Activated CD4-positive, alpha-beta T cell treated with anti-CD3 and anti-CD28 coated beads, Interleukin-10, Interleukin-2, amounts not matched to agents 100 ng/mL and 50 ng/mL, durations not matched to agents 16 hours and 8 hours (primary cell): ENCODE data around the gene NELFCD.
"Not testable (repeated sequence)": the region's sequence is repeated elsewhere in the genome, so short reads cannot be mapped to it uniquely, and the experiment has no call there.

Source experiments
- DNase-seq: peaks from one replicate; pipeline ENCODE4 v3.0.0-alpha.2; 2020

NELFCD gene

DNA sequence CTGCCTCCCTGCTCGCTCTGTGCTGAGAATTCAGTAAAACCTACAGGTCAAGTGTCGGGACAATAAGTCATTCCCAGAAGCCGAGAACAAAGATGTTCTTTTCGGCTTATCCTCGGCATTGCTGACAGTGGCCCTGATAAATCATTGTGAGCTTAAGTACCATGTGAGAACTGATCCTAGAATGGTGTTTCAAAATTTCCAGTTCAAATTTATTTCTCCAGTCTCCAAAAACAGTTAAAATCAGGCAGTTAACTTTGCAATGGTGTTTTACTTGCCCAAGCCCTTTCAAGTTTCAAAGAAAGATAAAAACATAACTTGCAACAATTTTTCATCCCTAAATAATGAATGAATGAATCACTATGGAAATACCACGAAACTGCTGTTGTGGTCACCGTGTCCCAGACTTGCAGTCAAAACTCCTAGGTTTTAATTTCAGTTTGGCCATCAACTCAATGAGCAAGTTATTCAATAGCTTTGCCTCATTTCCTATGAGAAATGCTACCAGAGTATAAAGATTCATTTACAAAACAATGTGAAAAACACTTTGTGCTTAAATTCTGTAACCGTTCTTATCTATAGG is 46.8 kb downstream of the NELFCD start:
- DNase-seq, result no peak

DNA sequence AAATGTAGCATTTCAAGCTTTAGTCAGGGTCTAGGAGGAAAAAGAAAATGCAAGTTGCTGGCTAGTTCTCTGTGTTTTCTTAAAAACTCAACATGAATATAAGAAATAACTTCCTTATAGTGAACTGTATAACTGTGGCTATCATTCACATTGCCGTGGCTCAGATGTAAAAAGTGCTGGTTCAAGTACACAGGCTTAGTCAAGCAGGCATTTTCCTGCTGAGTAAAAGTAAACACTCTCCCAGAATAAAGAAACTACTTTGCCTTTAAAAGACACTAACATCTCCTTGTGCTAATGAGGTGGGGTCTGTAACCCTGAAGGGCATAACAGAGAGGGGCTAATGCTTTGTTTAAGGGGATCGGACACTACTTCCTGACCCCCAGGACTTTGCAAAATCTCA is 47.8 kb downstream of the NELFCD start:
- no peak for DNase-seq

DNA sequence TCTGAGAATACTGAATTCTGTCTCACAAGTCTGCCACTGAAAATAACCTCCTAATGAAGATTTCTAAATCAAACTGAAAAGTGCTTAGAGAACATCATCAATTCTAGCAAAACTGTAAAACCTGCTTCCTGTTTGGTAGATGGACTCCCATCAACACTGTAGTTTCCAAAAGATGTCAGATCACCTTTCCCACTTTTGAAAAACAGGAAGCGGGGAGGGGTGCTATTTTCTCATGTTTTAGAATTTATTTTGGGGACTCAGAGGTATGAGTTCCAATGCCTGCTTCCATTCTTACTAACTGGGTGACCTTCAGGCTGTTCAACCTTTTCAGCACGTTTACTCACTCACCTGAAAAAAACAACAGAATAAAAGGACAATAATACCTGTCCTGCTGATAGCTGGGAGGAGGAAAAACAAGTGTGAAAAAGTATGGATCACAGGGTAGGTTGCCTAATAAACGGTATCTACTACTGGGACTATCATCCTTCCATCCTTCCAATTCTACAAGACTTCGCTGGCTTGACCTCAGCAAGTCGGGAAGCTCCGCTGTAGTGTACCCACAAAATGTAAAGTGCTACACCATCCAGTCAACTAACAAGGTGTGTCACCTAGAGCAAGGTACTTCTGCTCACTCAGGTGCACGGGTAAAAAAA is 50.0 kb downstream of the NELFCD start:
- DNase-seq, result no peak

DNA sequence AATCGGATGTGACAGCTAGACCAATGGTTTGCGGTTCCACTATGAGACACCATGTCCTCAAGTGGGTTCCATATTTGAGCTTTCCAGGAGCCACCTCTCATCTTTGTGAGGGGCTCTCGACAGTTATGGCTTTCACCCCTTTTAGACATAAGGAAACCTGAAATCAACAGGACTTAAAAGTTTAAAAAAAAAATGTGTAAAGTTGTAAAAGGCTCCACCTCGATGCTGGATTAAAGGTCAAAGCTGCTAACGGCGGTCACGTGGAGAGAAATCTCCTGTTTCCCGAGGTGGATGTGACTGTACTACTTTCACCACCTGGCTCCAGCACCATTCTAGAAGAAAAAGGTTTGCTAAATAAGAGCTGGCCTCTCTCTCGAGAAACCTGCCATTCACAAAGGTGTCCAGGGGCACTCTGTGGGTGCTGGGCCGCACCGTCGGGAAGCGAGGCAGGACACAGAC is 50.5 kb downstream of the NELFCD start:
- DNase-seq, result peak; percentile 50

DNA sequence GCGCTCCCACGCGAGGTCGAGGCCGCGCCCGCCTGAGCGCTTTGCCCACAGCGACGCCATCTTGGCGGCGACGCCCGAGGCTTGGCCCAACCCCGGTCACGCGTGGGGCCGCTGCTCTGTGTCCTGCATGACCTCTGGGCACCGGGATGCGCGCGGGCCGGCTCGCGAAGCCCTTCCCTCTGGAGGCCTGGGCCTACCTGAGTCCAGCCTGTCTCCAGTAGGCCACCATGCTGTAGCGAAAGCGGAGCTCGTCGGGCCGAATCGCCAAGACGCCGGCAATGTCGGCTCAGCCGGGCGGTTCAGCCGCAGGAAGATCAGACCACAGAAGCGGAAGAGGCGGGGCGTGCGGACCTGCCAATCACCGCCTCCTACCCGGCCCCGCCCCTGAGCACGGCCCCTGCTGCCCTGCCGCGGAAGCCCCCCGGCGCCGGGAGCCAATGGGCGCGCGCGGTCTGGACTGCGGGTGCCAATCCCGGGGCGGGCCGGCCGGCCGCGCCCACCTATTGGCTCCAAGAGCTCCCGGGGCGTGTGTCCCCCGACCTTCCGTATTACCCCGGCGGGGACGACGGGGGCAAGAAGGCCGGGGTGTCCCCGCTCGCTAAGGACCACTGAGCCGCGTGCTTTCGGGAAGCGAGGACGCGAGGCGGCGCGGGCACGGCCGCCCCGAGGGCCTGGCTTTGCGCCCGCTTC is 51.1 kb downstream of the NELFCD start, which contains the start of gene ATP5F1E:
ATP5F1E (minus strand) TSS at position 313 of the 690 bp plus-strand sequence; CDS start at position 229, 84 bp downstream.
- peak; percentile 98 for DNase-seq

DNA sequence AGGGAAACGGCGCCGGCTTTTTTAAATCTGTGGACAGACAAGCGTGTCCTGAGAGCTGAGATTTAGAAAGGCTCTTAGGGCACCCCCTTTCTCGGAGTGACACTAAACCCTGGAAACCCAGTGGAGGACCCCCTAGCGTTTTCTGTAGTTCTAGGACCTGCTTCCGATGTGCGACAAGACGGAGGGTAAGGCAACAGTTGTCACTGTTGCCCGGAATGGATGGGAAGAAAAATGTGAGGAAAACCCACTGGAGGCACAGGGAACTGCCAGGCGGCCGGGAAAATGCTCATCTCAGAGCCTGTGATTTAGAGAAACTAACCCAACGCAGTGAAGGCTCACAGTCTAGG is 51.6 kb downstream of the NELFCD start:
- no peak for DNase-seq

DNA sequence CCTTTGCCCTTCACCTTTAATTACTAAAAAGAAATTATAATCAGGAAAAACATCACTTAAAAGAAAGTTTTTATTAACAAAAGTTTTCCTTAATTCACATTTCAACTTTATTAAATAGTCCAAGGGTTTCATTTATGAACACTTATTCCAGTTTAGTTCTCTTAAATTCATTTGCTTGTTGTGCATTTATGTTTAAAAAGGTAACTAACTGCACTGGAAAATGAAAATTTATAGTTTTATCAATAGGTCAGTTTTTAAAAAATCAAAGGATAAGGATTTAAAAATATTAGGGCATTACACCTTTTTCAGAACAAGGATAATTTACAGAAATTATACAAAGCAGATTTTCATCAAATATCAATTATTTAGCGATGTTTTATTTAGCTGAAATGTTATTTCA is 52.0 kb downstream of the NELFCD start:
- DNase-seq, result no peak

DNA sequence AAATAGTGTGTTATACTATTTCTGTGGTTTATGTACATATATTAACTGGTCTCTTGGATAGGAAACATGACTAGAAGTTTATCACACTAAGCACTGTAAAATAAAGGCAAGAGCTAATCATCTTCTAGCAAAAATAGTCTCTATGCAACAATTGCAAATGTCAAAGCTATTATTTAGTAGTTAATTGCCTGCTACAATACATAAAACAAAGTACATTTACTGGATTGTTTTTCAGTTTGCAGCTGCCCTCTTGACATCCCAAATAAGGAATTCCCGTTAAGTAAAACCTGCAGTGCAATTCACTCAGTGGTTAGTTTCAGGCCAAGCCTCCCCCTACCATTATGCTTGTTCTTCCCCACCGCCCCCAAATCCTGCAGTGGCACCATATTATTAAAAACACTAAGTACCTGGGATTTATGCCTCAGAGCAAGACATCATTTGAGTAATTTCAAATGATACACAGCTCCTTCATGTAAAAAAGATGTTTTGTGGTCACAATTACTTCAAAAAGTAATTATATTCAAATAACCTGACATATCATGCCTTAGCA is 52.6 kb downstream of the NELFCD start:
- DNase-seq, result no peak

DNA sequence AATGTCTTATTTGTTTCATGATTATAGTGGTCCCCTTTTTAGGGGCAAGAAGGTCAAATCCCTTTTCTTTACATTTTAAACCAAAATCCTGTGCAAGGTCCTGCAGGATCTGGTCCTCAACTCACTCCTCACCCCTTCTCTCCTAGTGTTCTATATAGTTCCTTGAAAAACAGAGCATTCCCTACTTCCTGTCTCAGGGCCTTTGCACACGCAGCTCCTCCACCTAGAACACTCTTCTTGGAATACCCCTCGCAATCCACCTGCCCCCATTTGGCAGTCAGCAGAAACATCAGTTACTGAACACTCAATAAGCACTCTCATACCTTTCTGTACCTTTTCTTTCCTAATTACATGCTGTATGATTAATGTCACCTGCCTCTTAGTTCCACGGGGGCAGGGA is 54.3 kb downstream of the NELFCD start:
- DNase-seq, result no peak

DNA sequence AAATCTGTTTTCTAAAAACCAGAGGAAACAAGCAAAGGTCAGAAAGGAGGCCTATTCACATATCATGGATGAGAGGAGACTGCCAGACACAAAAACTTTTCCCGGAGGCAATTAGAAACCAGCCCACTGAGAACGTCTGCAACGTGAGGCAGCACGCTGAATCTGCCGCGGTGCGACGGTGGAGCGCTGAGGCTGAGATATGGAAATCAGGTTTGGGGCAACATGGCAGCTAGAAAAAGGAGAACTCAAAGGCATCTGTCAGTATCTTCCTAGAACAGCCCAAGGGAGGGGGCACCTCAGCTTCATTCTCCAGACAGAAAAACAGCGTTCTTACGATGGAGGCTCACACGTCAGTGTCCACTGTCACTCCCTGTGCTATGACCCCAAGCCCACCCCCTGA is 56.3 kb downstream of the NELFCD start:
- no peak for DNase-seq

DNA sequence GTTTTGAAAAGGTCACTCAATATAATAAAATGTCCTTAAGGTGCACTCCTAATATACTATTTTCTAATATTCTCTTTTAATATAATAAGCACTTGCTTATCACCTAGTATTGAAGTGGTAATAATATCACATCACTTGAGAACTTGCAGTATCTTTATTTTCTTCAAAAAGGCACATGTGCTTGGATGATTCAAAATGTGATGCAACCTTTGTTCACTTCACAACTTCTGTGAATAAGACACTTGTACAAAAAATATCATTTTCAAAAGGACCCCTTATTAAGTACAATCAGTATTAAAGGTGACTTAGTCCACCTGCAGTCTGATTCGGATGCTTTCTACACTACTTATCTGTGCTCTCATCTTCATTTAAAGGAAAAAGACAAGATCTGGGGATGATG is 58.2 kb downstream of the NELFCD start:
- no peak for DNase-seq

DNA sequence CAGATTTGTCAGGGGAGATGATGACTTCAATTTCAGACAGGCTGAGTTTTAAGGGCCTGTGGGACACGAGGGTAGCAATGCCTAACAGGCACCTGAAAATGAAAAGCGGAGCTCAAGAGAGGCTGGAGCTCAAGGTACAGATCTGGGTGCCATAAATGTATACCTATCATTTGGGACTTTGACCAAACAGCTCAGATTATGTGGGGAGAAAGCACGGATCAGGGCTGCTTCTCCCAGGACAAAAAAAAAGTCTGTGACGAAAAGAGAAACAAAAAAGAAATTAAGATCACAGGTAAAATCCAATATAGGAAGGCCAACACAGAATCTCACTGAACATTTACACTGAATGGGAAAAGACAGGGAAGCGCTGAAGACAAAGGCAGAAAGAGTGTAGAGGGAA is 59.6 kb downstream of the NELFCD start:
- no peak for DNase-seq

DNA sequence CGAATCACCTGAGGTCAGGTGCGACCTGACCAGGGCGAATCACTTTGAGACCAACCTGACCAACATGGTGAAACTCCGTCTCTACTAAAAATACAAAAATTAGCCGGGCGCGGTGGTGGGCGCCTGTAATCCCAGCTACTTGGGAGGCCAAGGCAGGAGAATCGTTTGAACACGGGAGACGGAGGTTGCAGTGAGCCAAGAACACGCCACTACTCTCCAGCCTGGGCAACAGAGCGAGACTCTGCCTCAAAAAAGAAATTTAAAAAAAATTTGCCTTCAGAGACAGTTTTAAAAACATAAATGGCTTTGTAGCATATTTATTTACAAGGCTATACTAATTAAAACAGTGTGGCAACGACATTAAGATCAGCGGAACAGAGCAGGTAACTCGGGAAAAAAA is 60.4 kb downstream of the NELFCD start:
- DNase-seq, result not testable (repeated sequence)

DNA sequence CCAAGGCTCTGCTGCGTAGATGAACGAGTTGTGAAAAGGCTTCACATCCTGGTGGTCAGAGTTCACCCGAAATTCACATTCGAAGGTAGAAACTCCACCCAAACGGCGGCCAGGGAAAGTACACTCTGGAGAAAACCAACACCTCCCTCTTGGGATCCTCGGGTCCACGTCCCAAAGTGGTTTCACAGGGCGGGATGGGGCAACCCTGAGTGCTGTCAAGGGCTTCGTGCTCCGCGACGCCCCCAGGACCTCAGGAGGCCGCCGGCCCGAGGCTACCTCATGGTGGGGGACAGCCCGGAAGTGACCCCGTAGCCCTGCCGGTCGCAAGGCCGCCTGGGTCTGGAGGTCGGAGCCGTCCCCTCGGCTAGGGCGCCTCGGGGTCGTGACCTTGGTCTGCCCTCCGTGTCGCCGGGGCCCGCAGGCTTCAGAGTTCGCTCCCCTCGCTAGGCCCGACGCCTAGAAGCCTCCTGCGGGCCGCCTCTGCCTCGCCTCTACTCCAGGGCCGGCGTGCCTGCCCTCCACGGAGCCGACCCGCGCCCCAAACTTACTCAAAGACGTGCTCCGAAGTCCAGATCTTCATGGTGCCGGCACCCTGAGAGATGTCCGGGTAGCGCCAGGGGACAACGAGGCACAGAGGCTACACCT is 61.2 kb downstream of the NELFCD start, which contains the start of gene PRELID3B:
PRELID3B (minus strand) TSS at position 636 of the 645 bp plus-strand sequence; CDS start at position 580, 56 bp downstream.
- DNase-seq, result no peak

DNA sequence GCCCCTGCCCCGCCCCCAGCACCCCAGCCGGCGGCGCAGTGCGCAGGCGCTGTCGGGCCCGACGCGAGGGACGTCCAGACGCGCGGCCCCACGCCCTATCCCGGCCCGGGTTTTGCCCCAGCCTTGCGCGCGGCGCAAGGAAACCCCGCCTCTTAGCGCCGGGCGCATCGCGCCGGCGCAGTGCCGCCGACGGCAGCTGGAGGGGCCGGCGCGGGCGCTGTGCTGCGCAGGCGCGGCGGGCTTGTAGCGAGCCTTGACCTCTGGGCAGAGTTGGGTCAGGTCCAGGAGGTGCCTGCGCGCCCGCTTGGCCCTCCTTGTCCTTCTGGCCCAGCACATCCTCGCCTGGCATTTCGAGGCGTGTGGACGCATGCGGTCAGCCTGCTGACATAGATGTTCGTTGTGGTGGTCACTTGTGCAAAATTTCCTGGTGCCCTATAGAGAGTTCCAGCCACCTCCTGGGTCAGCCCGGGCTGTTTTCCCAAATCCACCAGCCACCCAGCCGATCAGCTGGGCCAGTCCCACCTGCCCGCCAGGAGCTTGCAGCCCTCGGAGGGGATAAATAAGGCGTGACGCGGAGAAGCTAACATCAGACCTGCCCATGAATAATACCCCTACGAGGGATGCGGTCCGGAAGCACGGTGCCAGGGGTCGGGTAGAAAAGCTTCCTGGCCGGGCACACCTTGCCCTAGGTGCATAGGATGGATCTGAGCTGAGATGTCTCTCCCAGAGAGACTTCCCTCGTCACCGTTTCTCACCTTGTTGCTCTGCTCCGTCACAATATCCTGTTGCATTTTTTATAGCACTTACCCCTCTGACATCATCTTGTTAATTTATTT is 62.0 kb downstream of the NELFCD start:
- peak; percentile 98 for DNase-seq

DNA sequence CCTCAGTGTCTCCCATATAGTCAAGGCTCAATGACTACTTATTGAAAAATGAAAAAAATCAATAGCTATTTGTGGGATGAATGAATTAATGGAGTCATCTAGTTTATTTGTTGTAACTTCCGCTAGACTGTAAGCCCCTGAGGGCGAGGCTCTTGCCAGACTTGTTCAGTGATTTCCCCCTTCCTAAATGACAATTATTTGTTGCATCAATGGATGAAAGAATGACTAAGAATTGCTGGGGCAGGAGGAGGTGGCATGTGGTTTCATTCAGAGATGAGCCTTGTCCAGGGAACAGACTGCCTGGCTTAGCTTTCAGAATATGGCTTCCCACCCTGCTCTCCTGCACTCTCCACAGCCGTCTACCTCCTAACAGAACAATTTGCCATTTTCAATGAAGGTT is 62.6 kb downstream of the NELFCD start:
- peak; percentile 30 for DNase-seq

DNA sequence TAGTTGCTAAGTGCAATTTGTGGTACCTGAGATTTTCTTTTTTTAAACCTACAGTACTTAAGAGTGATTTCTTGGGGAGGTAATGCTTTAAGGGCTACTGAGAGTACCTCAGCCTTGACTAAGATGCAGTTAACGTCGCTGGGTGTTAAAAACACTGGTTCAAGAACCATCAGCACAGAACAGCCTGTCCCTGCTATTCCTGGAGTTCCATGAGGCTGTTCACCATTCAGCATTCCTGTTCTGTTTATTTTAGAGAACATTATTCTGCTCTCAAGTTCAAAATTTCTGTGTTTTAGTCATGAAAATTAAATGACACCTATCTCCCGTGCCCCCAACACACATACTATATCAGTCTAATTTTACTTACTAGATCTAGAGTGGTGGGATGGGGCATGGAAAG is 63.2 kb downstream of the NELFCD start:
- DNase-seq, result no peak
